MM.1S (cell line): ENCODE results near the gene GMPR2.

Source experiments
- DNase-seq: peaks from one replicate; pipeline ENCODE4 v3.0.0-alpha.2; 2015
- H2AFZ ChIP-seq: fragments of 300-600 bp; sonication (generic); 2 replicates; pipeline ENCODE4 v1.6.0; 2016; ENCODE audit warnings: antibody characterized with exemption, low read length
- H3F3A ChIP-seq: fragments of 300-600 bp; sonication (generic); 2 replicates; pipeline ENCODE4 v1.6.1; 2016; ENCODE audit warnings: mild to moderate bottlenecking, antibody characterized with exemption, low read length, moderate library complexity, mixed read lengths; ENCODE audit not compliant: insufficient read depth
- H3K27ac ChIP-seq: fragments of 300-600 bp; sonication (generic); 2 replicates; pipeline ENCODE4 v1.5.1; 2016; ENCODE audit warnings: mild to moderate bottlenecking, low read length
- H3K27me3 ChIP-seq: fragments of 300-600 bp; sonication (generic); replicated peaks from 2 replicates; pipeline ENCODE4 v1.6.0; 2016; ENCODE audit warnings: low read length; ENCODE audit not compliant: insufficient read depth
- H3K36me3 ChIP-seq: fragments of 300-600 bp; sonication (generic); replicated peaks from 2 replicates; pipeline ENCODE4 v1.6.1; 2016; ENCODE audit warnings: mild to moderate bottlenecking, low read length, mixed read lengths; ENCODE audit not compliant: insufficient read depth
- H3K4me1 ChIP-seq: fragments of 300-600 bp; sonication (generic); 2 replicates; pipeline ENCODE4 v1.6.1; 2016; ENCODE audit warnings: low read length, mixed read lengths
- H3K4me2 ChIP-seq: fragments of 300-600 bp; sonication (generic); 2 replicates; pipeline ENCODE4 v1.6.0; 2016; ENCODE audit warnings: low read depth, low read length
- H3K4me3 ChIP-seq: fragments of 300-600 bp; sonication (generic); 2 replicates; pipeline ENCODE4 v1.5.1; 2016; ENCODE audit warnings: low read length, mixed read lengths
- H3K79me2 ChIP-seq: fragments of 300-600 bp; sonication (generic); 2 replicates; pipeline ENCODE4 v1.6.1; 2016; ENCODE audit warnings: mixed run types, low read length, mixed read lengths
- H3K9ac ChIP-seq: fragments of 300-600 bp; sonication (generic); 2 replicates; pipeline ENCODE4 v1.6.1; 2016; ENCODE audit warnings: low read length, mixed read lengths
- H3K9me2 ChIP-seq: fragments of 300-600 bp; sonication (generic); replicated peaks from 2 replicates; pipeline ENCODE4 v1.6.1; 2016; ENCODE audit warnings: mild to moderate bottlenecking, low read length, mixed read lengths; ENCODE audit not compliant: insufficient read depth
- H3K9me3 ChIP-seq: fragments of 300-600 bp; sonication (generic); replicated peaks from 2 replicates; pipeline ENCODE4 v1.6.1; 2016; ENCODE audit warnings: mild to moderate bottlenecking, low read length, mixed read lengths; ENCODE audit not compliant: insufficient read depth
- H4K20me1 ChIP-seq: fragments of 300-600 bp; sonication (generic); 2 replicates; pipeline ENCODE4 v1.6.1; 2016; ENCODE audit warnings: mild to moderate bottlenecking, low read length, moderate library complexity, mixed read lengths; ENCODE audit not compliant: insufficient read depth
- CTCF ChIP-seq: fragments of 300-600 bp; sonication (generic); IDR thresholded peaks from 2 replicates; pipeline ENCODE4 v1.5.1; 2016; ENCODE audit warnings: antibody characterized with exemption, low read length, mixed read lengths
- EZH2 ChIP-seq: fragments of 300-600 bp; sonication (generic); optimal IDR thresholded peaks from 2 replicates; pipeline ENCODE3; 2017; ENCODE audit warnings: low read depth, mild to moderate bottlenecking, antibody characterized with exemption, low read length, mixed read lengths
- EZH2phosphoT487 ChIP-seq: fragments of 300-600 bp; sonication (generic); IDR thresholded peaks from 2 replicates; pipeline ENCODE4 v1.6.1; 2018; ENCODE audit warnings: antibody characterized with exemption, low read length

Gene GMPR2

GRCh38 chr14:24212924-24213865 lies 19.5 kb upstream of the GMPR2 start, which contains the start of gene CHMP4A:
CHMP4A (minus strand) TSS chr14:24213488; CDS start chr14:24213439, 49 bp downstream.
- Histone ChIP-seq H4K20me1 (no peaks in the 10 kb centered on the region), H3K9me2 (no peaks in the 10 kb centered on the region), H3K4me1 (peaks cover 17% of the 10 kb centered on the region), H3K36me3 (no peaks in the 10 kb centered on the region), H3K4me2 (peak within 1 kb of the TSS; percentile 67), H3K9ac (peak within 1 kb of the TSS; percentile 93), H3K4me3 (peak within 1 kb of the TSS; percentile 79), H3K79me2 (peaks cover 6% of the 10 kb centered on the region), H3K9me3 (no peaks in the 10 kb centered on the region), H3K27me3 (no peaks in the 10 kb centered on the region), H3K27ac (peak within 1 kb of the TSS; percentile 97), H3F3A (peaks cover 25% of the 10 kb centered on the region), H2AFZ (no peak within 1 kb of the TSS)
- peak; percentile 93 for DNase-seq
- no peak for TF ChIP-seq CTCF
- no peak for TF ChIP-seq EZH2phosphoT487
- no peak for TF ChIP-seq EZH2

- peak overlapping the region; percentile 93; the same call in 1 of the 2 replicates for H3K9ac ChIP-seq
- H3K4me3 ChIP-seq: peak overlapping the region; percentile 79
- H3F3A ChIP-seq: peaks cover 25% of the 10 kb centered on the region
- H3K4me2 ChIP-seq: peak overlapping the region; percentile 67
- H3K9me2 ChIP-seq: no peaks in the 10 kb centered on the region
- no peak for DNase-seq
- H3K79me2 ChIP-seq: peaks cover 6% of the 10 kb centered on the region
- H3K4me1 ChIP-seq: peaks cover 17% of the 10 kb centered on the region
- H2AFZ ChIP-seq: no peak overlapping the region
- H4K20me1 ChIP-seq: no peaks in the 10 kb centered on the region
- no peak; the same call in 1 of the 2 replicates for TF ChIP-seq CTCF
- TF ChIP-seq EZH2: no peak
- TF ChIP-seq EZH2phosphoT487: no peak
- no peaks in the 10 kb centered on the region for H3K27me3 ChIP-seq
- peak overlapping the region; percentile 97 for H3K27ac ChIP-seq
- no peaks in the 10 kb centered on the region for H3K36me3 ChIP-seq
- H3K9me3 ChIP-seq: no peaks in the 10 kb centered on the region
Measured at GRCh38 chr14:24213866-24214662, 18.7 kb upstream of the GMPR2 start.

- H3K27me3 ChIP-seq: no peaks in the 10 kb centered on the region
- peak; percentile 58 for TF ChIP-seq CTCF
- TF ChIP-seq EZH2phosphoT487: no peak
- no peak for TF ChIP-seq EZH2
- peak; percentile 85 for DNase-seq
- H3K4me3 ChIP-seq: peak within 1 kb of the TSS; percentile 87
- peak within 1 kb of the TSS; percentile 45; the same call in 1 of the 2 replicates for H3K4me2 ChIP-seq
- H3K9me3 ChIP-seq: no peaks in the 10 kb centered on the region
- H3K4me1 ChIP-seq: peaks cover 17% of the 10 kb centered on the region
- H3K79me2 ChIP-seq: peaks cover 6% of the 10 kb centered on the region
- peak within 1 kb of the TSS; percentile 86 for H3K27ac ChIP-seq
- peaks cover 25% of the 10 kb centered on the region for H3F3A ChIP-seq
- no peaks in the 10 kb centered on the region for H3K36me3 ChIP-seq
- no peaks in the 10 kb centered on the region for H4K20me1 ChIP-seq
- no peaks in the 10 kb centered on the region for H3K9me2 ChIP-seq
- peak within 1 kb of the TSS; percentile 85 for H3K9ac ChIP-seq
- peak within 1 kb of the TSS; percentile 63; the same call in 1 of the 2 replicates for H2AFZ ChIP-seq
Measured at GRCh38 chr14:24215495-24216344, 17.0 kb upstream of the GMPR2 start, which contains the start of gene MDP1. MDP1 (minus strand) TSS chr14:24216066; CDS start chr14:24215955, 111 bp downstream.
